Immature natural killer cell (primary cell): ENCODE measurements around the gene PTPRD. TPM values are rescaled to one million over a fixed set of nuclear protein-coding genes. Genes with fewer than 3 reads are reported as not detected.
"Not testable (repeated sequence)": the region's sequence is repeated elsewhere in the genome, so short reads cannot be mapped to it uniquely, and the experiment has no call there.

ENCODE experiments used
- DNase-seq, 3 donors: peaks; one replicate each; pipeline ENCODE4 v3.0.0; 2022; ENCODE audit warnings: mixed read lengths in 1 of 3
- H3K27ac Mint-ChIP-seq, 6 donors: one replicate each; pipeline ENCODE4 v1.8.0; 2020; ENCODE audit warnings: mixed read lengths in 6 of 6, mild to moderate bottlenecking in 5 of 6, inconsistent platforms in 4 of 6, moderate library complexity in 3 of 6
- H3K27me3 Mint-ChIP-seq, 3 donors: one replicate each; pipeline ENCODE4 v1.8.0; 2020 to 2021; ENCODE audit warnings: low read depth in 3 of 3, mild to moderate bottlenecking in 3 of 3, mixed read lengths in 3 of 3, moderate library complexity in 3 of 3, inconsistent platforms in 1 of 3
- H3K36me3 Mint-ChIP-seq, 3 donors: one replicate each; pipeline ENCODE4 v1.8.0; 2020; ENCODE audit warnings: mixed read lengths in 3 of 3, inconsistent platforms in 2 of 3, mild to moderate bottlenecking in 2 of 3
- H3K4me1 Mint-ChIP-seq, 2 donors: one replicate each; pipeline ENCODE4 v1.8.0; 2020; ENCODE audit warnings: inconsistent platforms in 2 of 2, mild to moderate bottlenecking in 2 of 2, mixed read lengths in 2 of 2, moderate library complexity in 1 of 2
- H3K4me3 Mint-ChIP-seq, 5 donors: one replicate each; pipeline ENCODE4 v1.8.0; 2020; ENCODE audit warnings: mild to moderate bottlenecking in 5 of 5, mixed read lengths in 5 of 5, inconsistent platforms in 3 of 5, moderate library complexity in 3 of 5
- H3K9me3 Mint-ChIP-seq, 6 donors: one replicate each; pipeline ENCODE4 v1.8.0; 2020; ENCODE audit warnings: mild to moderate bottlenecking in 6 of 6, mixed read lengths in 6 of 6, inconsistent platforms in 4 of 6, moderate library complexity in 3 of 6
- polyA plus RNA-seq, 3 donors: library from polyadenylated mRNA; unstranded; fragments of 300-500 nt; fragmentation: Illumina TruSeq; gene quantifications; one replicate each; pipeline ENCODE4 v1.2.3, GENCODE V29; 2021

The PTPRD gene
- polyA plus RNA-seq, 3 donors from 2014 or later: not detected

DNA sequence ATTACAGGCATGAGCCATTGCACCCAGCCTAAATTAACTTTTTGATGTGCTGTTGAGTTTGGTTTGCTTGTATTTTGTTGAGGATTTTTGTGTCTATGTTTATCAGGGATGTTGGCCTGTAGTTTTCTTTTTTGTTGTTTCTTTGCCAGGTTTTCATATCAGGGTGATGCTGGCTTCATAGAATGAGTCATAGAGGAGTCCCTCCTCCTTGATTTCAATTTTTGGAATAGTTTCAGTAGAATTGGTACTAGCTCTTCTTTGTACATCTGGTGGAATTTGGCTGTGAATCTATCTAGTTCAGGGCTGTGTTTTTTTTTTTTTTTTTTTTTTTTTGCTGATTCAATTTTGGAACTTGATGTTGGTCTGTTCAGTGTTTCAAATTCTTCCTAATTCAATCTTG lies 1648.9 kb downstream of the PTPRD start:
- DNase-seq: no peak
- Mint-ChIP-seq H3K27ac (no peak overlapping the region), H3K4me3 (no peak overlapping the region), H3K27me3 (peaks cover 2 to 3% (median 2%) of the 10 kb centered on the region in 3 donors), H3K36me3 (peaks cover 0 to 3% (median 3%) of the 10 kb centered on the region in 3 donors), H3K4me1 (no peaks in the 10 kb centered on the region), H3K9me3 (peaks cover 8 to 39% (median 14%) of the 10 kb centered on the region in 6 donors)

- Mint-ChIP-seq H3K36me3 (peaks cover 0 to 3% (median 3%) of the 10 kb centered on the region in 3 donors), H3K4me3 (no peak overlapping the region), H3K27ac (no peak overlapping the region), H3K27me3 (peaks cover 2% of the 10 kb centered on the region in 3 donors), H3K4me1 (no peaks in the 10 kb centered on the region), H3K9me3 (peaks cover 5 to 46% (median 14%) of the 10 kb centered on the region in 6 donors)
- no peak for DNase-seq
Observed at GRCh38 chr9:8962084-8962483, 1650.7 kb downstream of the PTPRD start.

DNA sequence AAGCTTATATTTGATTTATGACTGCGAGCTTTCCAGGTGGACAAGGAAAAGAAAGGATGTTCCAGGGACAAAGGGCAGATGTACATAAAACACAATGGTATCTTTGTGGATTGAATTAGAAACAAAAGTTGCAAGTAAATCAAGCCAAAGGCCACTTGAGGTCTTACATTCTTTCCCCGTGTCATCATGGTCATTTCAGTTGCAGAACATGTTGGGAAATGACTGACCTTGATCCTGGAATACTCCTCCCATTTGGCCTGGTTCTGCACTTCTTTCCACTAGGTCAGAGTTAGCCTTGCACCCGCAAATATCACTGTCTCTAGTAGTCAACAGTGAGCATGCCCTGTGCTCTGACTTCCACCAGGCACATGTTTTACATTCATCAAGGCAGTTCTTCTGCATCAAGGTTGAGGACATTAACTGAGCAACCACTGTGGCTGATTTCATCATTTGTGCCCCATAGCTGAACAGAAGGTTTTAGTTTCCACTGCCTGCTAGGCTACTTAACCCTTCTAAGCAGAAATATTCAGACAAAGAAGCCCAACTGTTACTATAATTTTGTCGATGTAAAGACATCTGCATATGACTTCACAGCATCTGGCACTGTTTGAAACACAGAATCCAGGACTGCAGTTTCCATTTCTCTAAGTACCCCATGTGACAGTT lies 1651.5 kb downstream of the PTPRD start:
- H3K9me3 Mint-ChIP-seq: peaks cover 4 to 41% (median 10%) of the 10 kb centered on the region in 6 donors
- no peak overlapping the region for H3K27ac Mint-ChIP-seq
- no peak for DNase-seq

GRCh38 chr9:8960254-8960653 lies 1652.5 kb downstream of the PTPRD start:
- H3K27ac Mint-ChIP-seq: no peak overlapping the region
- peaks cover 0 to 31% (median 5%) of the 10 kb centered on the region in 6 donors for H3K9me3 Mint-ChIP-seq
- H3K4me3 Mint-ChIP-seq: no peak overlapping the region
- H3K4me1 Mint-ChIP-seq: no peaks in the 10 kb centered on the region
- H3K36me3 Mint-ChIP-seq: no peaks in the 10 kb centered on the region
- peaks cover 0 to 2% (median 0%) of the 10 kb centered on the region in 3 donors for H3K27me3 Mint-ChIP-seq
- no peak for DNase-seq

More for the DNA sequence above, 1651.5 kb downstream of the PTPRD start:
- Mint-ChIP-seq H3K36me3 (peaks cover 0 to 3% (median 3%) of the 10 kb centered on the region in 3 donors), H3K4me1 (no peaks in the 10 kb centered on the region), H3K27me3 (peaks cover 0 to 2% (median 2%) of the 10 kb centered on the region in 3 donors), H3K4me3 (no peak overlapping the region)

GRCh38 chr9:8958358-8958757 lies 1654.4 kb downstream of the PTPRD start:
- DNase-seq: no peak
- Mint-ChIP-seq H3K27ac (no peak overlapping the region), H3K4me3 (no peak overlapping the region), H3K9me3 (peaks cover 0 to 24% (median 4%) of the 10 kb centered on the region in 6 donors), H3K27me3 (peaks cover 0 to 2% (median 0%) of the 10 kb centered on the region in 3 donors), H3K4me1 (no peaks in the 10 kb centered on the region), H3K36me3 (no peaks in the 10 kb centered on the region)

DNA sequence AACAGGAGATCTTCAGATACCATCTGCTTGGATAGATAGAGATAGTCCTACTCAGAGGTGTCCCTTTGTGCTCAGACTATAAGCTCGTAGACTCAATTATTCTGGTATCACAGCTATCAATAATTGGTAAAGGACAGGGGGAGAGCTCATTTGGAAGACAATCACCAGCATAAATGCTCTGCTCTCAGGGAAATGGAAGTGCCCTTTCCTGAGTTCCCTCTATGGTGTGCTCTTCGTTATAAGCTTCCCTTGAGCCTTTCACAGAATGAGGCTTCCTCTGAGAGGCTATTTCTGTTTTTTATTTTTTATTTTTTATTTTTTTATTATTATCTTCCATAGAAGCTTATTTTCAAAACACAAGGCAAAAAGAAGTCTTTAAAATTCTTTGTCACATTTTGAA lies 1657.5 kb downstream of the PTPRD start:
- Mint-ChIP-seq H3K27ac (no peak overlapping the region), H3K27me3 (peaks cover 0 to 1% (median 0%) of the 10 kb centered on the region in 3 donors), H3K4me3 (no peak overlapping the region), H3K9me3 (peaks cover 0 to 27% (median 6%) of the 10 kb centered on the region in 6 donors), H3K36me3 (no peaks in the 10 kb centered on the region), H3K4me1 (no peaks in the 10 kb centered on the region)
- DNase-seq: no peak

DNA sequence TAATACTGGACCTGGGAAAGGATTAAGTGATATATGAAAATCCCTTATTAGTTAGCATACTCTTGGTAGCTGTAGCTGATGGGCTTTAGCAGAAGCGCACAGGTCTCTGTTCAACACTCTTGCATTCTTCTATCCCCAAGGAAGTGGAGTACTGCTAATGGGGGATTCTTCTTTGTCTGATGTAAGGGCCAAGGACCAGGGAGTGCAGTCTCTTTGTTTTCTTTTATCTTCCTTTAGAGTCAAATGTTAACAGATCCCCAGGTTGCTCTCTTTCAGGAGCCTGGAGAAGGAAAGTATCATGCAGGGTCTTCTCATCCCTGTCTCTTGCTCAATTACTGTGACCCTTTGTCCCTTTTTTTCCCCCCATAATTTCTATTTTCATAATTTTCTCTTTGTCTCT lies 1666.3 kb downstream of the PTPRD start:
- peaks cover 0 to 1% (median 0%) of the 10 kb centered on the region in 3 donors for H3K27me3 Mint-ChIP-seq
- H3K4me3 Mint-ChIP-seq: no peak overlapping the region
- DNase-seq: no peak
- H3K27ac Mint-ChIP-seq: no peak overlapping the region
- peaks cover 0 to 3% (median 0%) of the 10 kb centered on the region in 3 donors for H3K36me3 Mint-ChIP-seq
- no peaks in the 10 kb centered on the region for H3K4me1 Mint-ChIP-seq
- H3K9me3 Mint-ChIP-seq: peaks cover 0 to 14% (median 8%) of the 10 kb centered on the region in 6 donors

GRCh38 chr9:8943392-8943791 lies 1669.4 kb downstream of the PTPRD start:
- Mint-ChIP-seq H3K9me3 (peaks cover 0 to 7% (median 4%) of the 10 kb centered on the region in 6 donors), H3K4me1 (no peaks in the 10 kb centered on the region), H3K36me3 (peaks cover 0 to 3% (median 0%) of the 10 kb centered on the region in 3 donors), H3K4me3 (no peak overlapping the region), H3K27ac (no peak overlapping the region), H3K27me3 (peaks cover 0 to 1% (median 0%) of the 10 kb centered on the region in 3 donors)
- no peak for DNase-seq

- peaks cover 0 to 3% (median 0%) of the 10 kb centered on the region in 3 donors for H3K36me3 Mint-ChIP-seq
- DNase-seq: no peak
- H3K4me3 Mint-ChIP-seq: no peak overlapping the region
- H3K4me1 Mint-ChIP-seq: no peaks in the 10 kb centered on the region
- H3K9me3 Mint-ChIP-seq: peaks cover 0 to 9% (median 4%) of the 10 kb centered on the region in 6 donors
- no peak overlapping the region for H3K27ac Mint-ChIP-seq
- peaks cover 0 to 2% (median 0%) of the 10 kb centered on the region in 3 donors for H3K27me3 Mint-ChIP-seq
Observed at GRCh38 chr9:8940650-8941049, 1672.2 kb downstream of the PTPRD start.

DNA sequence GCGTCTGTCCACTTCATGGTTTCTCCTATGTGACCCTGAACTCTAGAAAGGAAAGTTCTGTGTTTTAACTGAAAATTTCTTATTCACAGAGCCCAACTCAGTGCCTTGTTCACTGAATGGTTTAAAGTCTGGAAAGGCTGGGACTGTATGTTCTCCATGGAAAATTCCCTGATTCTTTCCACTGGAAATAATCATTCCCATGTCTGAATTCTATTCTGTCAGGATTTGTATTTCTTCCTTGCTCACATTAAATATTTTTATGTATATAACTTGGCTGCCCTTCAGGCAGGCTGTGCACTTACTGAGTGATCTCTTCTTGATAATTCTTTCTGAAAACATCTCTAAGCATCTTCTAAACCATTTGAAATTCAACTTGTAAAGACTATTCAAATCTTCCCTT lies 1686.3 kb downstream of the PTPRD start:
- peaks cover 0 to 4% (median 0%) of the 10 kb centered on the region in 3 donors for H3K27me3 Mint-ChIP-seq
- H3K4me1 Mint-ChIP-seq: no peaks in the 10 kb centered on the region
- H3K36me3 Mint-ChIP-seq: no peaks in the 10 kb centered on the region
- no peak overlapping the region for H3K4me3 Mint-ChIP-seq
- no peak overlapping the region for H3K27ac Mint-ChIP-seq
- H3K9me3 Mint-ChIP-seq: peaks cover 1 to 12% (median 6%) of the 10 kb centered on the region in 6 donors
- DNase-seq: no peak

GRCh38 chr9:8924562-8924961 lies 1688.2 kb downstream of the PTPRD start:
- Mint-ChIP-seq H3K27ac (no peak overlapping the region), H3K4me1 (no peaks in the 10 kb centered on the region)

GRCh38 chr9:8920478-8921183 lies 1692.2 kb downstream of the PTPRD start:
- H3K9me3 Mint-ChIP-seq: peaks cover 0 to 11% (median 3%) of the 10 kb centered on the region in 6 donors
- H3K27ac Mint-ChIP-seq, H3K36me3 Mint-ChIP-seq, H3K4me1 Mint-ChIP-seq, H3K4me3 Mint-ChIP-seq, H3K27me3 Mint-ChIP-seq, DNase-seq: not testable (repeated sequence)

More at GRCh38 chr9:8924562-8924961, 1688.2 kb downstream of the PTPRD start:
- Mint-ChIP-seq H3K9me3 (peaks cover 1 to 11% (median 5%) of the 10 kb centered on the region in 6 donors), H3K27me3 (peaks cover 0 to 4% (median 0%) of the 10 kb centered on the region in 3 donors), H3K4me3 (no peak overlapping the region), H3K36me3 (no peaks in the 10 kb centered on the region)
- no peak for DNase-seq

DNA sequence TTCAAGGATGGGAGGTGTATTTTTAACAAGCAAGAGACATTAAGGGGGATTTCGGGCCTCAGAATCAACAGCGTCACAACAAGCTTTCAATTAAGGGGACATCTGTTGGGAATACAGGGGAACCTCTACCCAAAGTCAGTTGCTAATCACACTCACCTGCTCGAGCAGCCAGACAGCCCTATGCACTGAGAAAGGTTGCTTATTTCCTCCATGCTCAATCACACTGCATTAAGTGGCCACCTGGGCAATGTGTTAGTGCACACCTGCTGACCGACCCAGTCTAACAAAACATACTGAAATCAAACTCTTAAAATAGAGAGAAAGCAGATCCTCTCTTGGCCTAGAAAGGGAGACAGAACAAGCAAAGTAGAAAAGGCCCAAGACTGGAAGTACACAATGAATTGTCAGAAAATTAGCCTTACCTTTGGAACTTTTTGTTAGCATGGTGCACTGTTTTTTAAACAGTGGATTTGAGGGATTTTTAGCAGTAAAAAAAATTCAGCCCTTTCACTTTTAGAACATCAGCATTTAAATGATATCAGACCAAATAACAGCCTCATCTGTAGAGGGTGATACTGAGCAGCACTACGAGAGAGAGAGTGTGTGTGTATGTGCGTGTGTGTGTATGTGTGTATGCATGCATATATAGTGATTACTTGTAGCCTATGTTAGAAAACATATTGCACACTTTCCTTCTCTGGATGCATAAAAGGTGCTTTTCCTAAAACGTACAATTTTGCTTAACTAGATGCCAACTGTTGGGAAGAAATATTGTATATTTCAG lies 1694.7 kb downstream of the PTPRD start:
- DNase-seq: no peak
- H3K27me3 Mint-ChIP-seq: peaks cover 0 to 4% (median 0%) of the 10 kb centered on the region in 3 donors

More for the DNA sequence above, 1694.7 kb downstream of the PTPRD start:
- peaks cover 0 to 11% (median 4%) of the 10 kb centered on the region in 6 donors for H3K9me3 Mint-ChIP-seq
- H3K4me3 Mint-ChIP-seq: no peak overlapping the region
- peaks cover 0 to 4% of the 10 kb centered on the region in 2 donors for H3K4me1 Mint-ChIP-seq
- H3K36me3 Mint-ChIP-seq: no peaks in the 10 kb centered on the region
- H3K27ac Mint-ChIP-seq: no peak overlapping the region
